Skeletal muscle tissue (tissue), 4 donors: ENCODE measurements around the gene GINS3. TPM values are rescaled to one million over a fixed set of nuclear protein-coding genes. Genes with fewer than 3 reads are reported as not detected.

Source experiments
- H3K27ac ChIP-seq: one replicate; pipeline ENCODE4 v1.7.0; 2013; ENCODE audit warnings: mild to moderate bottlenecking, low read depth, low read length, inconsistent platforms
- H3K27me3 ChIP-seq, 3 donors: one replicate each; pipeline ENCODE4 v1.7.0; 2013; ENCODE audit warnings: low read length in 3 of 3; ENCODE audit not compliant: control insufficient read depth in 3 of 3, insufficient read depth in 3 of 3
- H3K36me3 ChIP-seq, 3 donors: one replicate each; pipeline ENCODE4 v1.7.0; 2013; ENCODE audit warnings: low read length in 3 of 3; ENCODE audit not compliant: control insufficient read depth in 3 of 3, insufficient read depth in 3 of 3
- H3K4me1 ChIP-seq, 3 donors: one replicate each; pipeline ENCODE4 v1.7.0; 2013; ENCODE audit warnings: low read length in 3 of 3, mild to moderate bottlenecking in 3 of 3; ENCODE audit not compliant: control insufficient read depth in 3 of 3, insufficient read depth in 3 of 3
- H3K4me3 ChIP-seq, 3 donors: one replicate each; pipeline ENCODE4 v1.7.0; 2013; ENCODE audit warnings: low read length in 3 of 3
- H3K9ac ChIP-seq, 3 donors: one replicate each; pipeline ENCODE4 v1.7.0; 2013; ENCODE audit warnings: low read length in 3 of 3, mild to moderate bottlenecking in 3 of 3, moderate library complexity in 2 of 3, low read depth in 1 of 3
- H3K9me3 ChIP-seq, 3 donors: one replicate each; pipeline ENCODE4 v1.7.0; 2013; ENCODE audit warnings: low read length in 3 of 3; ENCODE audit not compliant: control insufficient read depth in 3 of 3
- total RNA-seq: library from RNA; depleted of rRNA; stranded (reverse); fragments of >200 nt; gene quantifications from one replicate; pipeline ENCODE4 v1.2.3, GENCODE V29; 2014
- donor health status: Osteomylitis.

GINS3 gene
- 6.3 TPM for total RNA-seq

DNA sequence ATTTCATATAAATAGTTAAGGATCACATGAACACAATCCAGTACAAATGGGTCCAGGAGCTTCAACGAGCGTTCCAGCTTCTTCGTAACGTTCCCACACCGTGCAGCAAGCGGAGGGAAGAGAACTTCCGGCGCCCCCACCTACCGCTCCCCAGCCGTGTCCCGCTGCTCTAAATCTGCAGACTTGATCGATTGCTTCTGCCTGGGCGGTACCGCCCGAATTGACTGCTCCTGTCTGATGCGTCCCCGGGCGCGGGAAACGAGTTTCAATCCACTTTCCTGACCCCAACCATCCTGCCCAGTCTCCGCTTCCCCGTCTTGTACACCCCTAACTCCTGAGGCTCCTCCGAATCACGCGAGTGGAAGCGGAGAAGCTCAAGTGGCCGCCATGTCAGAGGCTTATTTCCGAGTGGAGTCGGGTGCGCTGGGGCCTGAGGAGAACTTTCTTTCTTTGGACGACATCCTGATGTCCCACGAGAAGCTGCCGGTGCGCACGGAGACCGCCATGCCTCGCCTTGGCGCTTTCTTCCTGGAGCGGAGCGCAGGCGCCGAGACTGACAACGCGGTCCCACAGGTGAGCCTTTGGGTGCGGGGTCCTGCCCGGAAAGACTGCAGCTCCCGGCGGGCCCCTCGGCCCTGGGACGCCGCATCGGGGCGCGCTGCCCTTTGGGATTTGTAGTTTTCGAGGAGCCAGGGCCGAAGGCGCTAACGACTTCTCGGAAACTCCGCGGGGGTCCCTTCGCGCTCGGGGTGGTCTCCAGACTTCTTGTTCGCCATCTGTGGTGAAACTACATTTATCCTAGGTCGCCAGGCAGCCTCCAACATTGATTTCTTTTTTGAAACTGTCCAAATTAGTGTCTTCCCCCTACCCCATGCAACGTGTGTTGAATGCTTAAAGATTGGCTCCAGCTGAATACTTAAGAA lies at the start of gene GINS3:
Gene GINS3, plus strand, starts transcription at position 257 of the 923 bp plus-strand sequence. Its CDS starts 131 bp downstream, at position 388.
- Histone ChIP-seq H3K4me1 (peaks cover 5 to 7% (median 6%) of the 10 kb centered on the region in 3 donors), H3K36me3 (no peaks in the 10 kb centered on the region), H3K4me3 (peak within 1 kb of the TSS; percentile 93 to 100 (median 97)), H3K9ac (peak within 1 kb of the TSS; percentile 81 to 90 (median 88)), H3K9me3 (no peaks in the 10 kb centered on the region), H3K27me3 (no peaks in the 10 kb centered on the region), H3K27ac (peak within 1 kb of the TSS; percentile 60)

DNA sequence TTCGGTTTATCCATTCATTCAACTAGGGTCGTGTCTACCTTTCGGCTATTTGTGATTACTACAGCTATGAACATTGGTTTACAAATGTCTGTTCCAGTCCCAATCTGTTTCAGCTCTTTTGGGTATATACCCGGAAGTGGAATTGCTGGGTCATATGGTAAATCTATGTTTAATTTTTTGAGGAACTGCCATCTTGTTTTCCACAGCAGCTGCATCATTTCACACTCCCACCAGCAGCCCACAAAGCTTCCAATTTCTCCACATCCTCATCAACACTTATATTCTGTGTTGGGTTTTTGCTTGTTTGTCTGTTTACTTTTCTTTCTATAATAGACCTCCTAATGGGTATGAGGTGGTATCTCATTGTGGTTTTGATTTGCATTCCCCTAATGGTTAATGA lies 48.7 kb upstream of the GINS3 start:
- Histone ChIP-seq H3K4me3 (no peak overlapping the region), H3K36me3 (no peaks in the 10 kb centered on the region), H3K9ac (no peak overlapping the region), H3K27me3 (no peaks in the 10 kb centered on the region), H3K4me1 (no peaks in the 10 kb centered on the region), H3K9me3 (no peaks in the 10 kb centered on the region), H3K27ac (no peak overlapping the region)

DNA sequence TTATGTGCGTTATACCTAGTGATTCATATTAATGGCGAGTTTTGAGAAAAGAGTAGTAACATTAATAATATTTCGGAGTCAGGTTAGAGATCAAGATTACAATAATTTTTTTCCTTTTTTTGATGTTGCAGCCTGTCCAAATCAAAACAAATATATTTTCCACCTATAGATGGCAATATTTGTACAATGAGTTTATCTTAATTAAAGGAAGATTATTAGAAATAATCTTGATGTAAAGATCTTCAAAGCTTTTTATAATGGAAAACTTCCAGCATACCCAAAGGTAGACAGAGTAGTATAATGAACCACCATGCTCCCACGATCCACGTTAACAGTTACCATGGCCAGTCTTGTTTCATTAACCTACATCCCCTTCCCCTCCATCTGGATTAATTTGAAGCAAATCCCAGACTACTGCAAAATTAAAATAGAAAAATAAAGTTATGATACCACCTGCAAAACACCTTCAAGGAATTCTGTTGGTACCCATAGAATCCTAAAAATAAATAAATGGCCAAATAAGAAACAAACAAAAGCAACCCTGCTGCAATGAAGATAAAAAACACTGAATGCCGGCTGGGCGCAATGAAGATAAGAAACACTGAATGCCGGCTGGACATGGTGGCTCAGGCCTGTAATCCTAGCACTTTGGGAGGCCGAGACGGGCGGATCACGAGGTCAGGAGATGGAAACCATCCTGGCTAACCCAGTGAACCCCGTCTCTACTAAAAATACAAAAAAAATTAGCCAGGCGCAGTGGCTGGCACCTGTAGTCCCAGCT lies 46.5 kb upstream of the GINS3 start:
- Histone ChIP-seq H3K9me3 (no peaks in the 10 kb centered on the region), H3K9ac (no peak overlapping the region), H3K27me3 (peaks cover 0 to 3% (median 0%) of the 10 kb centered on the region in 3 donors), H3K4me3 (no peak overlapping the region), H3K36me3 (no peaks in the 10 kb centered on the region), H3K4me1 (no peaks in the 10 kb centered on the region), H3K27ac (no peak overlapping the region)

DNA sequence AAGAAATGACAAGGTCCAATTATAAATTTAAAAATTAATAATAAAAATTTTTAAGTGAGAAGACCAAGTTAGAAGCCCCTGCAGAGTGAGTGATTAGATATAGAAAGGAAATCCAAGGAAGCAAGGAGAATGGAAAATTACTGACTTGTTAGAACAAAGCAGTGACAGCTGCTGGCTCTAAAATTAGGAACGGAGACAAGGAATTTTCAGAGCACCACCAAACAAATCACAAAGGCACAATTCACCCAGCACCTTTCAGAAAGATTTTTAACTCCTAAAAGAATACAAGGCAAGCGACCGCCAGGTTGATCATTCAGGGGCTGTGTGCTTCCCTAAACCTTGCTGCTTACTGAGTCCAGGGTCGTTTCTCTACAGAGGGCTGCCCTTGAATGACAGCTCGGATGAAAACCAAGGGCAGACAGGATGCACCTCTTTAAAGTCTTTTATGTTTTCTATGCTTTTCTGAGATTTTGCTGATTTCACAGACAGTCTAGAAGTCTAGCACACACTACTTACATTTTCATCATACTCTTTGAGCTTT lies 45.4 kb upstream of the GINS3 start:
- no peak overlapping the region for H3K4me3 ChIP-seq
- no peaks in the 10 kb centered on the region for H3K9me3 ChIP-seq
- peaks cover 0 to 3% (median 0%) of the 10 kb centered on the region in 3 donors for H3K27me3 ChIP-seq
- no peaks in the 10 kb centered on the region for H3K4me1 ChIP-seq
- H3K36me3 ChIP-seq = no peaks in the 10 kb centered on the region
- H3K27ac ChIP-seq = no peak overlapping the region
- no peak overlapping the region for H3K9ac ChIP-seq

DNA sequence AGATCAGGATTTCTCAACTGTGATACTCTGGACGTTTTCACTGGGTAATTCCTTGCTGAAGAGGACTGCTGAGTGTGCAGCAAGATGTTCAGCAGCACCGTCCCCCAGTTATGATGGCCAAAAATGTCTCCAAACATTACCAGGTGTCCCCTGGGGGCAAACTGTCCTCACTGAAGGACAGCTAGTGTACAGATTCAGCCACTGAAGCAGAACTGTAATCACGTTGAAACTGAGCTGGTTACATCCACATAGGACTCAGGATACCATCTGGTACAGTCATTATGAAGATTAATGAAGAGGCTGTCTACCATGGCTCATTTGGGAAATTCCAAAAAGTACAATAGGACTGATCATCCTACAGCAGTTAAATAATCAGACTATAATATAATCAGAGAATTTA lies 43.3 kb upstream of the GINS3 start:
- no peaks in the 10 kb centered on the region for H3K4me1 ChIP-seq

DNA sequence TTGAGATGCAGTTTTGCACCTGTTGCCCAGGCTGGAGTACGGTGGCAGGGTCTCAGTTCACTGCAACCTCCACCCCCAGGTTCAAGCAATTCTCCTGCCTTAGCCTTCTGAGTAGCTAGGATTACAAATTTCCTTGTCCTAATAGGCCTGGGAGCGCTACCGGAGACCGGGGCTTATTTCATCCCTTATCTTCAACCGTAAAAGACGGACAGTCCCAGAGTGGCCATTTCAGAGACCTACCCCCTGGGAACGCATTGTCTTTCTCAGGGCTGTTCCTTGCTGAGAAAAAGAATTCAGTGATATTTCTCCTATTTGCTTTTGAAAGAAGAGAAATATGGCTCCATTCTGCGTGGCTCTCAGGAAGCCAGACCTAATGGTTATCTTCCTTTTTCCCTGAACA lies 39.6 kb upstream of the GINS3 start:
- Histone ChIP-seq H3K9me3 (no peaks in the 10 kb centered on the region), H3K4me1 (no peaks in the 10 kb centered on the region), H3K27me3 (peaks cover 0 to 3% (median 0%) of the 10 kb centered on the region in 3 donors), H3K27ac (no peak overlapping the region), H3K36me3 (no peaks in the 10 kb centered on the region), H3K4me3 (no peak overlapping the region), H3K9ac (no peak overlapping the region)

More for the DNA sequence above, 43.3 kb upstream of the GINS3 start:
- no peak overlapping the region for H3K4me3 ChIP-seq
- peaks cover 0 to 3% (median 0%) of the 10 kb centered on the region in 3 donors for H3K27me3 ChIP-seq
- no peak overlapping the region for H3K27ac ChIP-seq
- H3K9me3 ChIP-seq = no peaks in the 10 kb centered on the region
- H3K9ac ChIP-seq = no peak overlapping the region
- H3K36me3 ChIP-seq = no peaks in the 10 kb centered on the region

DNA sequence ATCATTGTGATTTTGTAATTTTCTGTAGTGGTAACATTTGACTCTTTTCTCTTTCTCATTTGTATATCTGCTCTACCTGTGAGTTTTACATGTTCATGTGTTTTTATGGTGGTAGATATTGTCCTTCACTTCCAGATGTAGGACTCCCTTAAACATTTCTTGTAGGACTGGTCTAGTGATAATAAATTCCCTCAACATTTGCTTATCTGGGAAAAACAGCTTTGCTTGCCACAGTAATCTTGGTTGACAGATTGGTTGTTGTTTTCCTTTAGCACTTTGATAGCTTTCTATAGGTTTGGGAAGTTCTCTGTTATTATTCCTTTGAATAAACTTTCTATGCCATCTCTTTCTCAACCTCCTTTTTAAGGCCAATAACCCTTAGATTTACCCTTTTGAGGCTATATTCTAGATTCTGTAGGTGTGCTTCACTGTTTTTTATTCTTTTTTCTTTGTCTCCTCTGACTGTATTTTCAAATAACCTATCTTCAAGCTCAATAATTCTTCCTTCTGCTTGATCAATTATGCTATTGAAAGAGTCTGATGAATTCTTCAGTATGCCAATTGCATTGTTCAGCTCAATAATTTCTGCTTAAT lies 32.1 kb upstream of the GINS3 start:
- no peaks in the 10 kb centered on the region for H3K4me1 ChIP-seq
- no peak overlapping the region for H3K27ac ChIP-seq
- H3K36me3 ChIP-seq = no peaks in the 10 kb centered on the region
- peaks cover 0 to 2% (median 0%) of the 10 kb centered on the region in 3 donors for H3K9me3 ChIP-seq
- no peak overlapping the region for H3K4me3 ChIP-seq
- no peak overlapping the region for H3K9ac ChIP-seq
- no peaks in the 10 kb centered on the region for H3K27me3 ChIP-seq

DNA sequence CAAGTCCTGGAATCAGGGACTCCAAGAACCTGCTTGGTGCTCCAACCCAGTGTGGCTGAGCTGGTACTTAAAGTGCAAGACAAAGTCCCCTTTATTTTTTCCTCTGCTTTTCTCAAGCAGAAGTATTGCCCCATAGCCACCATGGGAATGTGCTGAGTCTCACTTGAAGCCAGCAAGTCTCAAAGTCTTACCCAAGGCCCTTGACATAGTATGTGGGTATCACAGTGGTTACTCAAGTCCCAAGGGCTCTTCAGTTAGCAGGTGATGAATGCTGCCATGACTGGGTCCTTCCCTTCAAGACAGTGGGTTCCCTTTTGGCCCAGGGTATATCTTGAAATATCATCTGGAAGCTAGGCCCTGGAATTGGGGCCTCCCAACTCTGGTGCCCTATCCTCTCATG lies 30.5 kb upstream of the GINS3 start:
- no peaks in the 10 kb centered on the region for H3K27me3 ChIP-seq

DNA sequence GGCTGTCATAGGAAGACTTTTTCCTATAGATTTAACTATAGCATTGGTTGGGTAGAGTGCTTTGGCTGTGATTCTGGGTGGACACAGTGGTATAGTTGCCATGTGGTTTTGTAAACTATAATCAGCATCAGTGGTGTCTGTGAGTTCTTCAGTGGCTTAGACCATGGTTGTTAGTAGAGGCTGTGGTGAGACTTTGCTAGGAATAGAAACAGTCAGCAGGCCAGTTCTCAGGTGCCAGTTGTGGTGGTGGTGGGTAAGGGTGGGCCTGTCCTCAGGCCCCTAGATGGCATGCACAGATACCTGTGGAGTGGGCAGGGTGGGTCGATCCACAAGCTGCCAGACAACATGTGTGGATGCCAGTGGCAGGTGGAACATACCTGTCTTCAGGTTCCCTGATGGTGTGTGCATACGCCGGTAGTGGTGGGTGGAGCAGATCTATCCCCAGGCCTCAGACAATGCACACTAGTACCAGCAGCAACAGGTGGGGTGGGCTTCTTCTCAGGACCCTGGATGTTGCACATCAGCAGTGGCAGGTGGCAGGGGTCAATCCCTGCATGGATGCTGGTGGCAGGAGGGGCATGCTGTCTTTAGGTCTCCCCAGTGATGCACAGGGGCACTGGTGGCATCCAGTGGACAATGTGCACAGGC lies 28.4 kb upstream of the GINS3 start:
- no peaks in the 10 kb centered on the region for H3K27me3 ChIP-seq

More for the DNA sequence above, 30.5 kb upstream of the GINS3 start:
- Histone ChIP-seq H3K9me3 (peaks cover 0 to 2% (median 0%) of the 10 kb centered on the region in 3 donors), H3K36me3 (no peaks in the 10 kb centered on the region), H3K9ac (no peak overlapping the region), H3K4me1 (no peaks in the 10 kb centered on the region), H3K4me3 (no peak overlapping the region), H3K27ac (no peak overlapping the region)

More for the DNA sequence above, 28.4 kb upstream of the GINS3 start:
- Histone ChIP-seq H3K9ac (no peak overlapping the region), H3K4me3 (no peak overlapping the region), H3K4me1 (no peaks in the 10 kb centered on the region), H3K27ac (no peak overlapping the region), H3K9me3 (peaks cover 0 to 2% (median 0%) of the 10 kb centered on the region in 3 donors), H3K36me3 (no peaks in the 10 kb centered on the region)
